Natural killer cell (primary cell): Measurements from ENCODE around the gene IFNE. TPM values are rescaled to one million over a fixed set of nuclear protein-coding genes. Genes with fewer than 3 reads are reported as not detected.

ENCODE experiments used
- ATAC-seq, 3 donors: fragments of 150-1000 bp in 2 of 3; fragments of 200-7000 bp in 1 of 3; cut with Tn5 transposase; 1 replicate in 1 of 3; 2 replicates in 2 of 3; pipeline ENCODE4 v1.10.0; 2021; ENCODE audit warnings: mild to moderate bottlenecking in 2 of 3, moderate library complexity in 2 of 3
- DNase-seq, 2 donors: peaks; one replicate each; pipeline versions ENCODE4 v3.0.0 to v3.0.0-alpha.2; 2013 to 2021; ENCODE audit warnings: mixed read lengths in 1 of 2
- H3K27ac ChIP-seq: one replicate; pipeline ENCODE4 v1.5.1; 2013; ENCODE audit warnings: mild to moderate bottlenecking, low read length
- H3K27me3 ChIP-seq: one replicate; pipeline ENCODE4 v1.6.1; 2013; ENCODE audit warnings: low read length; ENCODE audit not compliant: control insufficient read depth, insufficient read depth
- H3K36me3 ChIP-seq: one replicate; pipeline ENCODE4 v1.6.1; 2013; ENCODE audit warnings: low read length; ENCODE audit not compliant: control insufficient read depth, insufficient read depth
- H3K4me1 ChIP-seq: one replicate; pipeline ENCODE4 v1.6.1; 2013; ENCODE audit warnings: low read length; ENCODE audit not compliant: control insufficient read depth, insufficient read depth
- H3K4me3 ChIP-seq: one replicate; pipeline ENCODE4 v1.5.1; 2013; ENCODE audit warnings: low read length
- H3K9me3 ChIP-seq: one replicate; pipeline ENCODE4 v1.6.1; 2013; ENCODE audit warnings: low read length; ENCODE audit not compliant: control insufficient read depth, insufficient read depth
- H3K27ac Mint-ChIP-seq, 2 donors: one replicate each; pipeline ENCODE4 v1.8.0; 2022; ENCODE audit warnings: mild to moderate bottlenecking in 2 of 2, mixed read lengths in 2 of 2, moderate library complexity in 1 of 2
- H3K27me3 Mint-ChIP-seq, 2 donors: one replicate each; pipeline ENCODE4 v1.8.0; 2022; ENCODE audit warnings: low read depth in 2 of 2, mixed read lengths in 2 of 2
- H3K36me3 Mint-ChIP-seq: one replicate; pipeline ENCODE4 v1.8.0; 2022; ENCODE audit warnings: mixed read lengths
- H3K4me1 Mint-ChIP-seq, 2 donors: one replicate each; pipeline ENCODE4 v1.8.0; 2022; ENCODE audit warnings: mixed read lengths in 2 of 2
- H3K4me3 Mint-ChIP-seq: one replicate; pipeline ENCODE4 v1.8.0; 2022; ENCODE audit warnings: mild to moderate bottlenecking, moderate library complexity, mixed read lengths
- H3K9me3 Mint-ChIP-seq, 2 donors: one replicate each; pipeline ENCODE4 v1.8.0; 2022; ENCODE audit warnings: mixed read lengths in 2 of 2
- WGBS: methylation state at CpG from one replicate; pipeline ENCODE4 v1.1.7; 2013; ENCODE audit warnings: missing lambda C conversion rate; ENCODE audit not compliant: insufficient coverage; 5-methylcytosine and 5-hydroxymethylcytosine counted together
- intact Hi-C: fragments of 100-400 bp; cut with micrococcal nuclease; formaldehyde crosslinking; loops from one replicate; pipeline ENCODE4 v1.14.2; 2022
- total RNA-seq, 4 donors: library from RNA; stranded (reverse); fragments of 120-200 nt in 1 of 4; gene quantifications; one replicate each; pipeline versions ENCODE4 v1.2.3 to v1.2.4, GENCODE V29; 2013 to 2022
- TF ChIP-seq, protein P1 (sequence below): fragments of 200-600 bp; IDR thresholded peaks from one replicate; pipeline ENCODE4 v1.8.0; 2022; ENCODE audit warnings: antibody characterized with exemption

IFNE gene
- total RNA-seq, 3 donors from 2014 or later (not counting 1 experiment from before 2014, with no cell fraction given) = not detected

DNA sequence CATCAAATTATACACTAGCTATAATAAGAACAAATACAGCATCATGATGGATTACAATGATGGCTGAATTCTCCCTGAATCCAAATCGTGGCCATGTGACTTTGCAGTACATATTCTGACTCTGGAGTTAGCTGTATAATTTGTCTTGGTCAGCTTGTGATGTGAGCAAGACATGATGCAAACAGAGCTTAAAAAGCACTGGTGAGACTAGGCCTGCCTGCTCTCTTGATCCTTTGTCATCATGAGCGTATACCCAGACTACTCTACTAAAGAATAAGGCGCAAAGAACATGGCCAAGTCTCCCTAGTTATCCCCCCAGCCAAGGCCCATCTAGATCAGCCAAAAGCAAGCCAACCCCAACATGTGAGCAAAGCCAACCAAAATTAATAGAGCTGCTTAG is 34.7 kb upstream of the IFNE start:
- Histone ChIP-seq H3K36me3 (no peaks in the 10 kb centered on the region), H3K4me1 (no peaks in the 10 kb centered on the region), H3K27me3 (no peaks in the 10 kb centered on the region), H3K9me3 (no peaks in the 10 kb centered on the region), H3K27ac (no peak overlapping the region), H3K4me3 (no peak overlapping the region)
- 90% methylated on average over 3 of the region's 3 CpGs for WGBS
- H3K36me3 Mint-ChIP-seq = no peaks in the 10 kb centered on the region
- intact Hi-C loops = no loop called here
- no peak for DNase-seq
- TF ChIP-seq, protein P1, sequence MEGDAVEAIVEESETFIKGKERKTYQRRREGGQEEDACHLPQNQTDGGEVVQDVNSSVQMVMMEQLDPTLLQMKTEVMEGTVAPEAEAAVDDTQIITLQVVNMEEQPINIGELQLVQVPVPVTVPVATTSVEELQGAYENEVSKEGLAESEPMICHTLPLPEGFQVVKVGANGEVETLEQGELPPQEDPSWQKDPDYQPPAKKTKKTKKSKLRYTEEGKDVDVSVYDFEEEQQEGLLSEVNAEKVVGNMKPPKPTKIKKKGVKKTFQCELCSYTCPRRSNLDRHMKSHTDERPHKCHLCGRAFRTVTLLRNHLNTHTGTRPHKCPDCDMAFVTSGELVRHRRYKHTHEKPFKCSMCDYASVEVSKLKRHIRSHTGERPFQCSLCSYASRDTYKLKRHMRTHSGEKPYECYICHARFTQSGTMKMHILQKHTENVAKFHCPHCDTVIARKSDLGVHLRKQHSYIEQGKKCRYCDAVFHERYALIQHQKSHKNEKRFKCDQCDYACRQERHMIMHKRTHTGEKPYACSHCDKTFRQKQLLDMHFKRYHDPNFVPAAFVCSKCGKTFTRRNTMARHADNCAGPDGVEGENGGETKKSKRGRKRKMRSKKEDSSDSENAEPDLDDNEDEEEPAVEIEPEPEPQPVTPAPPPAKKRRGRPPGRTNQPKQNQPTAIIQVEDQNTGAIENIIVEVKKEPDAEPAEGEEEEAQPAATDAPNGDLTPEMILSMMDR = no peak
- no peaks in the 10 kb centered on the region for H3K9me3 Mint-ChIP-seq
- H3K4me3 Mint-ChIP-seq = no peak overlapping the region
- H3K27me3 Mint-ChIP-seq = peaks cover 15 to 26% of the 10 kb centered on the region in 2 donors
- no peaks in the 10 kb centered on the region for H3K4me1 Mint-ChIP-seq
- ATAC-seq = no peak
- H3K27ac Mint-ChIP-seq = no peak overlapping the region

GRCh38 chr9:21513431-21513830 is 31.3 kb upstream of the IFNE start:
- intact Hi-C loops = no loop called here
- Mint-ChIP-seq H3K36me3 (no peaks in the 10 kb centered on the region), H3K4me3 (no peak overlapping the region), H3K27ac (no peak overlapping the region), H3K9me3 (no peaks in the 10 kb centered on the region), H3K27me3 (peaks cover 4 to 6% of the 10 kb centered on the region in 2 donors), H3K4me1 (no peaks in the 10 kb centered on the region)
- ATAC-seq (no peak), DNase-seq (no peak)
- Histone ChIP-seq H3K4me3 (no peak overlapping the region), H3K36me3 (no peaks in the 10 kb centered on the region), H3K27me3 (no peaks in the 10 kb centered on the region), H3K9me3 (no peaks in the 10 kb centered on the region), H3K4me1 (no peaks in the 10 kb centered on the region), H3K27ac (no peak overlapping the region)
- TF ChIP-seq, protein P1 = no peak
- WGBS = no CpG with 5 or more reads among the region's 1 CpG

DNA sequence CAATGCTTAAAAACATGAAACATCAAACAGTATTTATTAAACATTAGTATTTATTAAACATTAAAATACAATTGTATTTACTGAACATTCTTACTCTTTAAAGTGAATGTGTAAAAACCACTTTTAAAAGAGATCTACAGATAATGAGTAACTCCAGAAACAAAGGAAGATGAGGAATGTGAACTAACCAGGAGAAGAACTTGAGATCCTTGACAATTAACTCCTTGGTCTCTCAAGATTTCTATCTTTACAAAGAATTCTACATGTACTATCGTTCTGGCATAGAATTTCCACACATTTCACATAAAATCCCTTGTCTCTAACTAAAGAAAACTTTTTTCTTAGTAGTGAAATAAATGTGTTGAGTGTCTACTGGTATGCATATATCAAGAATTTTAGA is 28.7 kb upstream of the IFNE start:
- Histone ChIP-seq H3K36me3 (no peaks in the 10 kb centered on the region), H3K27me3 (no peaks in the 10 kb centered on the region), H3K9me3 (no peaks in the 10 kb centered on the region), H3K4me3 (no peak overlapping the region), H3K27ac (no peak overlapping the region), H3K4me1 (peaks cover 2% of the 10 kb centered on the region)
- ATAC-seq (no peak), DNase-seq (no peak)
- Mint-ChIP-seq H3K27ac (no peak overlapping the region), H3K4me3 (no peak overlapping the region), H3K4me1 (no peaks in the 10 kb centered on the region), H3K27me3 (peaks cover 6 to 9% of the 10 kb centered on the region in 2 donors), H3K36me3 (no peaks in the 10 kb centered on the region), H3K9me3 (no peaks in the 10 kb centered on the region)
- TF ChIP-seq, protein P1 = no peak
- WGBS = no CpG with 5 or more reads among the region's 1 CpG
- intact Hi-C loops = no loop called here

DNA sequence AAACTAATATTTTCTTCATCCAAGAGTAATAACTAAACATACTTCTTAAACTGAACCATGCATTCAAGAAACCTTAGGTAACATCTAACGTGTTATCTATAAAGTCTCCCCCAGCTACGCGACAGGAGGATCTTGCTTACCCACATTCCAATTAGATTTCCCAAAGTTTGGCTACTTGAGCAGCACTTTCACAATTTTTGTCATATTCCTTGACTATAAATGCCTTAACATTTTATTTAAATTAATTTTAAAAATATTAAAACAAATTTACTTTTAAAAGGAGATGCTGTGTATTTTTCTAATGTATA is 25.3 kb upstream of the IFNE start:
- H3K4me1 Mint-ChIP-seq = no peaks in the 10 kb centered on the region
- no peak overlapping the region for H3K4me3 ChIP-seq
- intact Hi-C loops = no loop called here

More for the DNA sequence above, 25.3 kb upstream of the IFNE start:
- no peak for ATAC-seq
- Mint-ChIP-seq H3K27me3 (peaks cover 12% of the 10 kb centered on the region in 2 donors), H3K4me3 (no peak overlapping the region), H3K36me3 (no peaks in the 10 kb centered on the region), H3K27ac (no peak overlapping the region), H3K9me3 (no peaks in the 10 kb centered on the region)
- TF ChIP-seq, protein P1 = no peak
- no peak for DNase-seq
- no peaks in the 10 kb centered on the region for H3K9me3 ChIP-seq
- WGBS = 94% methylated on average over 3 of the region's 3 CpGs
- H3K27me3 ChIP-seq = no peaks in the 10 kb centered on the region
- peaks cover 4% of the 10 kb centered on the region for H3K4me1 ChIP-seq
- H3K36me3 ChIP-seq = no peaks in the 10 kb centered on the region
- H3K27ac ChIP-seq = no peak overlapping the region
